ENCODE measurements around the gene ZSCAN9. TPM values are rescaled to one million over a fixed set of nuclear protein-coding genes. Genes with fewer than 3 reads are reported as not detected.

Gene ZSCAN9
- total and polyA plus RNA-seq, 2 of the 8 experiments (the other 6 are each of a cell fraction or from before 2014, with no cell fraction given), result 10.8 to 13.6 TPM

DNA sequence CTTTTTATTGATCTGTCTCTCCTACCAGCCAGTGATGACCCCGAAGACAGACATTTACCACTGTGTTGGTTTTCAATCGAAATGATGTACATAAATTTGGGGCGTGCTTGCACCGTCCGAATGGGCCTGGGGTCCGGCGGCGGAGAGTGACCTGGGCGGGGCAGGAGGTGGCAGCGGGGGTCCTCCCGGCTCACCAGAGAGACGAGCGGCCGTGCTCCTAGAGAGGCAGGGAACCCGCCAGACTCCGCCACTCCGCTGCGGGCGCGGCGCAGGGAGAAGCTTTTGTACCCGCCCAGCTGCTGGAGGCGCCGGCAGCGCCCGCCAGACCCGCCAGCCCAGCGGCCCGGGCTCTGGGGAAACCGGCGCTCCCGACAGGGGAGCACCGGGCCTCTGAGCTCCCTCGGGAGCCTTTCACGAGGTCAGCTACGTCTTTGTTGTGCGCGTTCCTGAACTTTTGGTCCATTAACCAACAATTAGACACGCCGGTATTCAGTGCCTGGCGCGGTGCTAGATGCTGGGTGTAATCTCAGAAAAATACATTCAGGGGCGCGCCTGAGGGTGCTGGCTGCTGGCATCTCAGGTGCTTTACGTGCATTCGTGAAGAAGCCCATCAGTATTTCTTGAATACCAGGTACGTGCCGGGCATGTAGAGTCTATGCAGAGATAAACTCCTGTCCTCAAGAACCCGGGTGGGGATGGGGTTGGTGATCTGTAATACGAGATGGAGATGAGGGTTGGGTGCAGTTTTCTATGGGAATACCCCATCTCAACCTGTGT, 56.4 kb downstream of the ZSCAN9 start, which contains the start of gene PGBD1 (continued):
- no peak for TF ChIP-seq SAP30 (IDR thresholded peaks at IDR 0.05; ENCODE audit: insufficient read depth, insufficient replicate concordance, low read length)
- TF ChIP-seq TAF7 (optimal IDR thresholded peaks at IDR 0.05; ENCODE audit: borderline replicate concordance, low read depth, low read length), result peak; percentile 82
- TF ChIP-seq HDAC6 (IDR thresholded peaks at IDR 0.05; ENCODE audit: low read depth, low read length), result no peak
- TF ChIP-seq, protein P1, sequence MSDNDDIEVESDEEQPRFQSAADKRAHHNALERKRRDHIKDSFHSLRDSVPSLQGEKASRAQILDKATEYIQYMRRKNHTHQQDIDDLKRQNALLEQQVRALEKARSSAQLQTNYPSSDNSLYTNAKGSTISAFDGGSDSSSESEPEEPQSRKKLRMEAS (IDR thresholded peaks at IDR 0.05), result no peak
- TF ChIP-seq GTF2F1 (IDR thresholded peaks at IDR 0.05; ENCODE audit: borderline replicate concordance, low read depth, low read length), result no peak
- TF ChIP-seq RFX5 (IDR thresholded peaks at IDR 0.05; ENCODE audit: borderline replicate concordance, low read depth, low read length), result no peak
- TF ChIP-seq, protein P2, sequence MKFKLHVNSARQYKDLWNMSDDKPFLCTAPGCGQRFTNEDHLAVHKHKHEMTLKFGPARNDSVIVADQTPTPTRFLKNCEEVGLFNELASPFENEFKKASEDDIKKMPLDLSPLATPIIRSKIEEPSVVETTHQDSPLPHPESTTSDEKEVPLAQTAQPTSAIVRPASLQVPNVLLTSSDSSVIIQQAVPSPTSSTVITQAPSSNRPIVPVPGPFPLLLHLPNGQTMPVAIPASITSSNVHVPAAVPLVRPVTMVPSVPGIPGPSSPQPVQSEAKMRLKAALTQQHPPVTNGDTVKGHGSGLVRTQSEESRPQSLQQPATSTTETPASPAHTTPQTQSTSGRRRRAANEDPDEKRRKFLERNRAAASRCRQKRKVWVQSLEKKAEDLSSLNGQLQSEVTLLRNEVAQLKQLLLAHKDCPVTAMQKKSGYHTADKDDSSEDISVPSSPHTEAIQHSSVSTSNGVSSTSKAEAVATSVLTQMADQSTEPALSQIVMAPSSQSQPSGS (IDR thresholded peaks at IDR 0.05; ENCODE audit: low read length), result 0 out of 2 replicates have a peak, but pooled peaks have one; percentile 25
- no peak for TF ChIP-seq RNF2 (IDR thresholded peaks at IDR 0.05; ENCODE audit: borderline replicate concordance, low read depth, low read length, missing control alignments, poor library complexity, severe bottlenecking)
- 0 out of 2 replicates have a peak, but pooled peaks have one; percentile 11 for TF ChIP-seq TEAD4 (IDR thresholded peaks at IDR 0.05; ENCODE audit: low read depth, low read length)
- TF ChIP-seq SP1 (IDR thresholded peaks at IDR 0.05; ENCODE audit: low read depth, low read length), result no peak
- no peak for TF ChIP-seq BACH1 (IDR thresholded peaks at IDR 0.05; ENCODE audit: low read length)
- TF ChIP-seq HDAC2 (IDR thresholded peaks at IDR 0.05; ENCODE audit: borderline replicate concordance in 1 of 2, low read depth in 2 of 2, low read length in 2 of 2), result 0 out of 4 replicates have a peak, but pooled peaks of 1 of the 2 experiments have one; percentile 77
- TF ChIP-seq SP4 (IDR thresholded peaks at IDR 0.05; ENCODE audit: low read length), result no peak
- TF ChIP-seq NRF1 (IDR thresholded peaks at IDR 0.05; ENCODE audit: low read depth, low read length), result no peak
- TF ChIP-seq, protein P3, sequence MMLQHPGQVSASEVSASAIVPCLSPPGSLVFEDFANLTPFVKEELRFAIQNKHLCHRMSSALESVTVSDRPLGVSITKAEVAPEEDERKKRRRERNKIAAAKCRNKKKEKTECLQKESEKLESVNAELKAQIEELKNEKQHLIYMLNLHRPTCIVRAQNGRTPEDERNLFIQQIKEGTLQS (IDR thresholded peaks at IDR 0.05; ENCODE audit: insufficient read depth, low read depth, low read length), result no peak
- TF ChIP-seq BCL11A (IDR thresholded peaks at IDR 0.05; ENCODE audit: low read depth in 2 of 2, low read length in 2 of 2), result no peak
- TF ChIP-seq CTCF (IDR thresholded peaks at IDR 0.05; ENCODE audit: control extremely low read depth in 1 of 3, insufficient read depth in 1 of 3, low read depth in 1 of 3, low read length in 3 of 3), result no peak
- TF ChIP-seq TCF12 (IDR thresholded peaks at IDR 0.05; ENCODE audit: low read depth, low read length), result no peak

Data from H1 (cell line).